ENCODE data around the gene MAN1C1. TPM values are rescaled to one million over a fixed set of nuclear protein-coding genes. Genes with fewer than 3 reads are reported as not detected.

Gene MAN1C1
- total RNA-seq, 1 experiment from 2014 or later, result 9.3 TPM

DNA sequence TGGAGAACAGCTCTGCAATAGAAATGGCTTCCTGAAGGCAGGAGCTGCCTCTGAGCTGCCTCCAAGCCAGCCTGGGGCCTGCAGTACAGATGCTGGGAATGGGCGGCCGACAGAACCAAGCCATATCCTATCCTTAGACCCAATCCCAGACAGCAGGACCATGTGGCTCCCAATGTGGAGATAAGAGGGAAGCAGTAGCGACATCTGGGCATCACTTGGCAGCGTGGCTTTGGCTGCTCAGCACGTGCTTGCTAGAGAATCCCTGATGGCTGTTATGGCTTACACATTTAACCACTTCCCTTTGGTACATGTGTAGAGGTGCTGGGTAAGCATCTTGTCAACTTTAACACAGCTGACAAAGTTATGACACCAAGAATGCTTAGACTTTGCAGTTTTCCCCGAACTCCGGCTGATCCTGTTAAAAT lies 87.7 kb downstream of the MAN1C1 start:
- TF ChIP-seq CTCF (conservative IDR thresholded peaks at IDR 0.05), result no peak
- Histone ChIP-seq H3K18ac (ENCODE audit: insufficient read length, low read depth, low read length) (no peak overlapping the region), H3K4ac (ENCODE audit: low read depth, low read length) (no peak overlapping the region), H3K9ac (ENCODE audit: extremely low read depth, insufficient read length, low read length) (no peak overlapping the region), H3K79me2 (ENCODE audit: insufficient read depth, low read length) (no peaks in the 10 kb centered on the region), H3K27ac (ENCODE audit: insufficient read length, low read depth, low read length) (no peak overlapping the region), H3K9me3 (ENCODE audit: control insufficient read depth, low read depth, low read length) (no peaks in the 10 kb centered on the region), H2BK12ac (ENCODE audit: insufficient read length, low read depth, low read length) (no peak overlapping the region), H3T11ph (ENCODE audit: low read length) (no peak overlapping the region), H3K56ac (ENCODE audit: insufficient read length, low read depth, low read length) (no peak overlapping the region), H2BK15ac (ENCODE audit: low read depth, low read length) (no peak overlapping the region), H2AK5ac (ENCODE audit: insufficient read length, low read length) (no peak overlapping the region), H3K4me2 (ENCODE audit: insufficient read depth, insufficient read length, low read length) (no peak overlapping the region), H3K27me3 (ENCODE audit: insufficient read depth, low read length) (no peaks in the 10 kb centered on the region), H4K20me1 (ENCODE audit: control insufficient read depth, insufficient read depth, insufficient read length) (no peaks in the 10 kb centered on the region), H2BK20ac (ENCODE audit: low read depth, low read length, poor library complexity, severe bottlenecking) (no peak overlapping the region), H4K91ac (ENCODE audit: insufficient read length, low read depth, low read length) (no peak overlapping the region), H4K8ac (replicated peaks; ENCODE audit: insufficient read length, low read depth, low read length) (no peak overlapping the region), H2BK120ac (ENCODE audit: low read depth, low read length, poor library complexity, severe bottlenecking) (no peak overlapping the region), H3K14ac (ENCODE audit: insufficient read depth, low read length) (peak overlapping the region; percentile 17; the same call in 1 of the 2 replicates), H2AFZ (ENCODE audit: low read length) (no peak overlapping the region), H3K23ac (ENCODE audit: insufficient read length, low read depth, low read length) (no peak overlapping the region), H3K79me1 (ENCODE audit: insufficient read depth, low read depth, low read length, poor library complexity, severe bottlenecking) (no peaks in the 10 kb centered on the region), H4K5ac (ENCODE audit: insufficient read length, low read depth, low read length) (no peak overlapping the region), H3K4me1 (ENCODE audit: insufficient read depth, low read length) (peaks cover 19% of the 10 kb centered on the region; the same call in 1 of the 2 replicates), H3K23me2 (ENCODE audit: insufficient read length, low read depth, low read length, poor library complexity, severe bottlenecking) (no peaks in the 10 kb centered on the region), H2BK5ac (ENCODE audit: insufficient read length, low read length) (no peak overlapping the region)
- peaks cover 77 to 82% of the 10 kb centered on the region in 2 experiments for H3K4me1 Mint-ChIP-seq
- WGBS (ENCODE audit: extremely low coverage, insufficient read length, low lambda C conversion rate), result no CpG with 5 or more reads among the region's 7 CpGs
- DNase-seq, result no peak
- H3K9me3 Mint-ChIP-seq, result no peaks in the 10 kb centered on the region
- H3K27me3 Mint-ChIP-seq (ENCODE audit: low read depth), result no peaks in the 10 kb centered on the region
- no peak overlapping the region for H3K4me3 Mint-ChIP-seq
- H3K36me3 Mint-ChIP-seq (ENCODE audit: insufficient read depth in 1 of 3, low read depth in 3 of 3), result no peaks in the 10 kb centered on the region
- peak overlapping the region in 2 of 3 experiments; percentile 11 to 30; a peak in 2 of 7 replicates for H3K27ac Mint-ChIP-seq
